ENCODE measurements around the gene MBD2. TPM values are rescaled to one million over a fixed set of nuclear protein-coding genes. Genes with fewer than 3 reads are reported as not detected.
A peak's percentile ranks its signal among the peaks of the same experiment; 100 is the strongest.
"Not testable (repeated sequence)": the region's sequence is repeated elsewhere in the genome, so short reads cannot be mapped to it uniquely, and the experiment has no call there.

MBD2 gene
- 46.2 and 58.9 TPM in 2 replicates for total RNA-seq

DNA sequence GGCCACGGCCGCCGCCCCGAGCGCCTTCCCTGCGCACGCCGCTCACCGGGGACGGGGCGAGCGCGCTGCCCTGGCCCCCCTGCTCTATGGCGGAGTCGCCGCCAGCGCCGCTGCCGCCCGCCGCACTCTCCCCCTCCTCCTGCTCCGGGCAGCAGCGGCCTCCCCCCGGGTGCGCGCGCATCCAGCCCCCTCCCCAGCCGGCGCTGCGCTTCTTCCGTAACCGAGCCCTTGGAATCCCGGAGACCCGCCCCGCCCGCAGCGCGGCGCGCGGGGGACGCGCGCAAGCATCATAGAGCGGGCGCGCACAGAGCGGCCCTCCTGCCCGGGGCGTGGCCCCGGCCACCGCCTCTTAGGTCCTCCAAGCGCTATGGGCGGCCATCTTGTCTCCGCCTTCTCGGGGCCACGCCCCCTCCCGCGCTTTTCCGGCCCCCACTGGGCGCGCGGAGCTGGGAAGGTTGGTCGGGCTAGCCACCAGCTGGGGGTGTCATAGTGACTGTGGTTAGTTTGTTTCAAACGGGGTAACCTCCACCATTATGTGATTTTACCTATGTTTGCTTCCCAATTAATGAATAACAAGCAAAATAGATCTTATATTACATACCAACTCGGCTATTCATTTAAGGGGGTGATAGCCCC is at the start of gene MBD2:
Gene MBD2, minus strand, starts transcription at position 291 of the 636 bp plus-strand sequence. Its CDS starts 110 bp downstream, at position 181.
- DNase-seq (ENCODE audit: low read depth, low spot score), result peak; percentile 83

DNA sequence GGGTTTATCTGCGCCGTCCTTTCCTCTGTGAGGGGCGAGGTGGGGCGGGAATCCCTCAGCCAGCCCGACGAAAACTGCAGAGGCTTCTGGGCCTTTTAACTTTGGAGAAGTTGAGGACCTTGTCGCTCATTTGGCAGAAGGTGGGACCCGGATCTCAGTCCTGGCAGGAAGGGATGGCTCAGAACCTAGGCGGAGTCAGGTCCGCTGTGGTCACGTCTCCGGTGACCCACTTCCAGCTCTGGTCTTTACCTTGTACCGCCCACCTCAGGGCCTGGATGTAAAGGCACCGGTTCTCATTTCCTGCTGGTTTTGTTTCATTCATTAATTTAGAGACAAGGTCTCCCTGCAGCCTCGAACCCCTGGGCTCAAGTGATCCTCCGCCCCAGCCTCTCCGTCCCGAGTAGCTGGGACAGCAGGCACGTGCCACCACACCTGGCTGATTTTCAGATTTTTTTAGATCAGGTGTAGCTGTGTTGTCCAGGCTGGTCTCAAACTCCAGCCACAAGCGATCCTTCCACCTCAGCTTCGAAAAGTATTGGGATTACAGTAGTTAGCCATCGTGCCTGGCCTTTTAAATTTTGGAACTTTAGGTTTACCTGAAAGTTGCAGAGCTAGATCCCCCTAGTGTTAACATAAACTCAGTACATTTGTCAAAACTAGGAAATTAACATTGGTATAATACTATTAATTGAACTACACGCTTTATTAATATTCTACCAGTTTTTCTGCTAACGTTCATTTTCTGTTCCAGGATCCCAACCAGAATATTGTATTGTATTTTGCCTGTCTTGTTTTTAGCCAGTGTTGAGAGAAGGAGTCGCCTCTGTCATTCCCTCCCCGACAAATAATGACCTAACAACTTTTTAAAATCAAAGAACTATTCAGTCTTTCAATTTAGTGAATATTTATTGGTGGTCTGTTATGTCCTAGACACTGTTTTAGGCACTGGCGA is 45.7 kb upstream of the MBD2 start:
- no peak for DNase-seq (ENCODE audit: low read depth, low spot score)

DNA sequence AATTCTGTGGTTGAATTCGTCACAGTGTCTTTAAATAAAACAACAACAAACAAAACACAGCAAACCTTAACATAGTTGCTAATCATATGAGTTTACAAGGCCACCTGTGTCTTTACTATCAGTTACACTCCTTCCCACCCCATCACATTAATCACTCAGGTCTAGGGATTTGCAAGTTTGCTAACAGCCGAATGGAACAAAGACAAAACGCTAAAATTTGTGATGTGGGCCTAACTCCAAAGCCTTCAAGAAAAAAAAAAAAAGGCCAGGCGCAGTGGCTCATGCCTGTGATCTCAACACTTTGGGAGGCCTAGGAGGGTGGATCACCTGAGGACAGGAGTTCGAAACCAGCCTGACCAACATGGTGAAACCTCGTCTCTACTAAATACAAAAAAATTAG is 44.3 kb upstream of the MBD2 start:
- no peak for DNase-seq (ENCODE audit: low read depth, low spot score)

- DNase-seq (ENCODE audit: low read depth, low spot score), result no peak
Measured at GRCh38 chr18:54267701-54268100, 43.2 kb upstream of the MBD2 start.

- DNase-seq (ENCODE audit: low read depth, low spot score), result no peak
Measured at GRCh38 chr18:54263904-54264336, 39.5 kb upstream of the MBD2 start.

- DNase-seq (ENCODE audit: low read depth, low spot score), result no peak
Measured at GRCh38 chr18:54261894-54262293, 37.4 kb upstream of the MBD2 start.

GRCh38 chr18:54260396-54261072 is 36.1 kb upstream of the MBD2 start:
- DNase-seq (ENCODE audit: low read depth, low spot score), result no peak

DNA sequence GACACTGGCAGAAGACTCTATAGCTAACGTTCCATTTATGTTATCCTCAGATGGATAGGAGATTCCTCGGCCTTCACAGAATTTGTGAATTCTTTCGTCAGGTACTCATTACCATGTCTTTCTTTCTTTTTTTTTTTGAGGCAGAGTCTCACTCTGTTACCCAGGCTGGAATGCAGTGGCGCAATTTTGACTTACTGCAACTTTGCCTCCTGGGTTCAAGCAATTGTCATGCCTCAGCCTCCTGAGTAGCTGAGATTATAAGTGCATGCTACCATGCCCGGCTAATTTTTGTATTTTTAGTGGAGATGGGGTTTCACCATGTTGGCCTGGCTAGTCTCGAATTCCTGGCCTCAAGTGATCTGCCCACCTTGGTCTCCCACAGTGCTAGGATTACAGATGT is 33.3 kb upstream of the MBD2 start:
- DNase-seq (ENCODE audit: low read depth, low spot score), result not testable (repeated sequence)

GRCh38 chr18:54257015-54257414 is 32.5 kb upstream of the MBD2 start:
- no peak for DNase-seq (ENCODE audit: low read depth, low spot score)

- DNase-seq (ENCODE audit: low read depth, low spot score), result no peak
Measured at GRCh38 chr18:54255141-54255540, 30.7 kb upstream of the MBD2 start.

GRCh38 chr18:54254265-54254758 is 29.8 kb upstream of the MBD2 start:
- no peak for DNase-seq (ENCODE audit: low read depth, low spot score)

DNA sequence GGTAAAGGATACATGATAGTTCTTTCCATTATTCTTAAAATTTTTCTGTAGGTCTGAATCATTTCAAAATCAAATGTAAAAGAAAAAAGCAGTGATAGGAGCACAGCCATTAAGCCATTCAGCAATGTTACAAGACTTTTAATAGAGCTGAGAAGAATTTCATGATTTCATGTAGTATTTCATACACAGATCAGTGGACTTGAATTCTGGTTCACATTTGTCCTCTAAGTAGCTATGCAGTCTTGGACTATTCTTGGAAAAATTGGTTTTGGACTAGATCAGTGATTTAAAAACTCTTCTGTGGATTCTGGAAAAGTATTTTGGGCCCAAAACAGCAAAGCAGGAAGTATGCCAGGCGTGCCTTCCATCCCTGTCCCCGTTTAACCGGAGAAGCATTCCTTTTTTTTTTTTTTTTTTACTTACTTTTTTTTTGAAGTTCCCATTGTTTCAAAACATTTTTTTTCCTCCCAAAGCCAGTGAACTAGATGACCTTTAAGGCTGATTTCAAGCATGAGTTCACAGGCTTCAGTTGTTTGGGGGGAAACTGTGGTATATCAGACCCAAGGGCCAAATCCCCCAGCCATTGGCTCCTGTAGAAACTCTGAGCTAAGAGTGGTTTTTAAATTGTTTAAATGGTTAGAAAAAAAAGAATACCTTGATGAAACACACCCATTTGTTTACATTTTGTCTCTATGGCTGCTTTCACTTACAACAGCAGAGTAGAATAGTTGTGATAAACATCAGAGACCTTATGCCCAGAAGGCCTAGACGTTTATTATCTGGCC is 27.3 kb upstream of the MBD2 start:
- DNase-seq (ENCODE audit: low read depth, low spot score), result no peak

DNA sequence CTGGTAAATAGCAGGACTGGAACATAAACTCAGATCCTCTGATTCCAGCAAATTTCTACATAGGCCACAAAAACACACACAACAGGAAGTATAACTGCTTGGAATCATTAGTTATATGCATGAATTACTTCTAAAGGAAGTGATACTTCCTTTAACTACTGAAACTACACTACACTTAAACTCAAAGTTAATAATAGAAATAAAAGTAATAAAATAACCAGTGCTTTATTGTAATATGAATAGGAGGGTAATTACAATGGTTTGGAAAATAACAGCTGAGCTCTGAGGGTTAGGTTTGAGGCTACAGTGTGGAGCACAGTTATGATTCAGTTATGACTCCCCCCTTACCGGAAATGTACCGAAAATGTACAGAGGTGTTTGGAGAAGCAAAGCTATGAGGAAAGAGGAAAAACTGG is 26.4 kb upstream of the MBD2 start:
- DNase-seq (ENCODE audit: low read depth, low spot score), result no peak

DNA sequence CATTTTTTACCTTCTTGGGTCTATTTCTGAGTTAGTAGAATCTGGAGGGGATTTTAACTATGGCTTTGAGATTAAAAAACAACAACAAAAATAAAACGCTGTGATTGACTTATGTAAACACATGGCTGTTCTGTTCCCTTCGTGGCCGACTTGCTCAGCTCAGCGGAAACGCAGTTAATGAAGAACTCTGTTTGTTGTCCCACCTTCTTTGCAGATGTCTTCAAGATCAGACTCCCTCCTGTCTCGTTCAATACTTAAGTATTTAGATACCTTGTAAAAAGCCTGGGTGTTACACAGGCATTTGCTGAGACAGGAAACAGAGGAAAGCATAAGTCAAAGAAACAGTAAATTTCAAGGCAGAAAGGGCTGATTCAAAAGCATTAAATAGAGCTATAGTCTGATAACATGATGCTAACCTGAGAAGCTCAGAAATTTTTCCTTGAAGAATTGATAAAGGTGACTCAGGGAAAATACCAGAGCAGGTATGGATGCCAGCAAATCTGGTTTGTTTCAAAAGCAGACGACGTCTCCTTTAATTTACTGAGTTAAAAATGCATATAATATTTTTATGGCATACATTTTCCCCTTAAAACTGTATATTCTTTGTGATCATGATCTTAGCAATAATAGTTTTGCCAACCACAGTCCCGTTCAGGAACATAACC is 23.2 kb upstream of the MBD2 start:
- DNase-seq (ENCODE audit: low read depth, low spot score), result no peak

- DNase-seq (ENCODE audit: low read depth, low spot score), result no peak
Measured at GRCh38 chr18:54242327-54242726, 17.9 kb upstream of the MBD2 start.

GRCh38 chr18:54241483-54241882 is 17.0 kb upstream of the MBD2 start:
- DNase-seq (ENCODE audit: low read depth, low spot score), result no peak

DNA sequence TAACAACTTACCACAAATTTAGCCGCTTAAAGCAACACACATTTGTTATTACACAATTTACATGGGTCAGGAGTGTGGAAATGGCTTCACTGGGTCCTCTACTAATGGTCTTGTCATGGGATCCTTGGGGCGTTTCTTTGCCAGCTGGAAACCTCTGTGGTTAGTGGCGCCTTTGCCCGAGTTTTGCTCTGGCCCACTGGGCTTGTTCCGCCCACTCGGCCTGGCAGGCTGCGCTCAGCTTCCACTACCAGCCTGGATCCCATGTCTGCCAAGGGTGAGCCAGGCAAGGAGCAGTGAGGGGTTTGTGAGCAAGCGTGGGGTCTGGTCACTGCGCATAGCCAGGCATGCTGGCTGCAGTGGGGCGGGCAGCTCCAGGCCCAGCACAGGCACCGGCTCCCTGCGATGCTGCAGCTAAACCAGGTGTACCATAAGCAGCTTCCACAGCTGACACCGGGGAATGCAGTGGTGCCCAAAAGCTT is 16.2 kb upstream of the MBD2 start:
- DNase-seq (ENCODE audit: low read depth, low spot score), result no peak

DNA sequence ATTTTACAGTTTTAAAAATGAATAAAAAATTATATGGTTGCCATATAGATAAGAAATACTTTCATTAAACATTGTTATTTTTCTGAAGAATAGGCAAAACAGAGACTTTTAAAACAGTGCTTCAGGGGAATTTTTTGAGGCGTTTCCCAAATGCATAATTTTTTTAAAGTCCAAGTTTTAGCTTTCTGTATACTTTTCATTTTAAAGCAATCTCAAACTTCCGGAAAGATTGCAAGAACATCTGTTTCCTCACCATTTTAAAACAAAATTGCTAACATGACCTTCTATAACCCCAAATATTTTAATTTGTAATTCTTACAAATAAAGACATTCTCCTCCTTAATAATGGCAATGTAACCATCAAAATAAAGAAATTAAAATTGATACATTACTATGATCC is 15.1 kb upstream of the MBD2 start:
- DNase-seq (ENCODE audit: low read depth, low spot score), result no peak

DNA sequence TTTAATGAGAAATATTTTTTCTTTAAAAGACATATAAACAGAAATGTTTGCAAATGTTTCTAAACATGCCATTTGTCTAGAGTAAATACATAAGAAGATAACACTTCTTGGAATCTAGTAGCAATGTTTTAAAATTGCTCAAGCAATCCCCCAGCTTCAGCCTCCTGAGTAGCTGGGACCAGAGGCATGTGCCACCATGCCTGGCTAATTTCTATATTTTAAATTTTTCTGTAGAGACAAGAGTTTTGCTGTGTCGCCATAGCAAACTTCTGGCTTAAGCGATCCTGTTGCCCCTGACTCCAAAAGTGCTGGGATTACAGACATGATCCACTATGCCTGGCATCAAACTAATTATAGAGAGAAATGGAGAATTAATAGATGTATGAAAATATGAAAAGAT is 14.6 kb upstream of the MBD2 start:
- DNase-seq (ENCODE audit: low read depth, low spot score), result no peak

DNA sequence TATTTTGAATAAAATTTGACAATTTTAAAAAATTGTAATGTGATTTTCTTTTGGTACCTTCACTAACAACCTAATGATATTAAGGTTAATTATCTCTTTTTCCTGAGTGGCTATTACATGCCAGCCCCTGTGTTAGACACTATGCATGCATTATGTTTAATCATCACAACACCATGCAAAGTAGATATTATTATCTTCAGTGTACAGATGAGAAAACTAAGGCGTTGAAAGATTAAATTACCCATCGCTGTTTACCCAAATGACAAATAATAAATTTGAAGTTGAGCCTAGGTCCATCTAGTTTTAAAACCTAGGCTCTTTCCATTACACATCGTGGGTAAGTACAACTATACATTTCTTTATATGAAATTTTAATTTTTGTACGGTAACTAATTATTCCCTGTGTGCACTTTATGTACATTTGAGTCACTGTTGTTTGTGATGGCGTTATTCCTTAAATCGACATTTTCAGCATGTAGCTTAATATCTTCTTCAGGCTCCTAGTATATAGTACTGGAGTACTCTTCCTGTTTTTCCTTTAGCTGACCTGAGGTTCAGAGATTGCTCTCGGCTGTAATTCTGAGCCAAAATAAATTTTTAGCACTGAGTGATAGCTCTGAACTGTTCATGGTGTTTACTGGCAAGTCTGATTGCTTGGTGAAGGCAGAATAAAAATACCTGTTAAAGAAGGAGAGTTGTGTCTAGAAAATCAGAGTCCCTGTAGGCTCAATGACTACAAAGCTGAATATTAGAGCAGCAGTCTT is 13.9 kb upstream of the MBD2 start:
- DNase-seq (ENCODE audit: low read depth, low spot score), result no peak
